Thymus (tissue), 11 donors: ENCODE measurements around the gene REC114. TPM values are rescaled to one million over a fixed set of nuclear protein-coding genes. Genes with fewer than 3 reads are reported as not detected.
"Not testable (repeated sequence)": the region's sequence is repeated elsewhere in the genome, so short reads cannot be mapped to it uniquely, and the experiment has no call there.

Source experiments
- DNase-seq, 9 donors: peaks; one replicate each; pipeline ENCODE4 v3.0.0-alpha.2; 2013; ENCODE audit warnings: low spot score in 9 of 9, low read depth in 6 of 9, missing footprints in 1 of 9
- H3K27ac ChIP-seq, 2 donors: one replicate each; pipeline ENCODE4 v1.5.1; 2013; ENCODE audit warnings: control low read depth in 1 of 2, low read depth in 1 of 2, low read length in 1 of 2, mild to moderate bottlenecking in 1 of 2, moderate library complexity in 1 of 2
- H3K27me3 ChIP-seq, 2 donors: one replicate each; pipeline ENCODE4 v1.5.1; 2013; ENCODE audit warnings: low read length in 1 of 2; ENCODE audit not compliant: control insufficient read depth in 2 of 2, insufficient read depth in 1 of 2
- H3K36me3 ChIP-seq, 2 donors: one replicate each; pipeline ENCODE4 v1.5.1; 2013; ENCODE audit warnings: low read length in 1 of 2, mild to moderate bottlenecking in 1 of 2, moderate library complexity in 1 of 2; ENCODE audit not compliant: control insufficient read depth in 2 of 2, insufficient read depth in 2 of 2
- H3K4me1 ChIP-seq, 2 donors: one replicate each; pipeline ENCODE4 v1.5.1; 2013; ENCODE audit warnings: low read length in 2 of 2; ENCODE audit not compliant: control insufficient read depth in 2 of 2, insufficient read depth in 2 of 2
- H3K4me3 ChIP-seq, 2 donors: one replicate each; pipeline ENCODE4 v1.5.1; 2013; ENCODE audit warnings: low read length in 2 of 2, control low read depth in 1 of 2, mild to moderate bottlenecking in 1 of 2
- H3K9me3 ChIP-seq, 2 donors: one replicate each; pipeline ENCODE4 v1.5.1; 2013; ENCODE audit warnings: low read length in 1 of 2, mild to moderate bottlenecking in 1 of 2; ENCODE audit not compliant: control insufficient read depth in 2 of 2, insufficient read depth in 1 of 2
- WGBS: extraction: QIAGEN DNeasy Blood & Tissue Kit; methylation state at CpG from one replicate; pipeline ENCODE4 v1.1.7; 2013; 5-methylcytosine and 5-hydroxymethylcytosine counted together
- polyA plus RNA-seq: library from polyadenylated mRNA; stranded (reverse); fragments of 200-250 nt; gene quantifications from one replicate; pipeline ENCODE4 v1.2.3, GENCODE V29; 2013
- total RNA-seq: library from RNA; stranded (reverse); fragments of 120-200 nt; gene quantifications from one replicate; pipeline ENCODE4 v1.2.4, GENCODE V29; 2013
- donor health status: healthy.

The REC114 gene
- total and polyA plus RNA-seq, 2 donors, result 0.07 to 0.09 TPM

DNA sequence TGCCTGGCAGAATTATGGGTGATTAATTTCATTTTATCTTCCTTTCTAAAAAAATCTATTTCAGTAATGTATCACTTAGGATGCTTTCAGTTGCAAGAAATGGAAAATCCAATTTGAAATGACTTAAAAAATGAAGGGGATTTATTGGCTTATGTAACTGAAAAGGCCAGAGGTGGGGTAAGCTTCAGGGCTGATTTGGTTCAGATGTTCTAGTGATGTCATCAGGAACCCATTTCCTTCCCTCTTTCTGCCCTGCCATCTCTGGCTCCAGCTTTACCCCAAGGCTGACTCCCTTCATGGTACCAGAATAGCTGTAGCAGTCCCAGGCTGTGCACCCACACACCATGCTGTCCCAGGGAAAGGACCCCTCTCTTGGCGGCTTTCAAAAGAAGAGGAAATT lies 18.5 kb upstream of the REC114 start:
- no peaks in the 10 kb centered on the region for H3K36me3 ChIP-seq
- H3K9me3 ChIP-seq, result no peaks in the 10 kb centered on the region
- 98% methylated on average over 1 of the region's 1 CpG for WGBS
- H3K4me3 ChIP-seq, result no peak overlapping the region
- peaks cover 0 to 3% of the 10 kb centered on the region in 2 donors for H3K27me3 ChIP-seq
- H3K4me1 ChIP-seq, result no peaks in the 10 kb centered on the region
- no peak overlapping the region for H3K27ac ChIP-seq
- DNase-seq, result no peak

DNA sequence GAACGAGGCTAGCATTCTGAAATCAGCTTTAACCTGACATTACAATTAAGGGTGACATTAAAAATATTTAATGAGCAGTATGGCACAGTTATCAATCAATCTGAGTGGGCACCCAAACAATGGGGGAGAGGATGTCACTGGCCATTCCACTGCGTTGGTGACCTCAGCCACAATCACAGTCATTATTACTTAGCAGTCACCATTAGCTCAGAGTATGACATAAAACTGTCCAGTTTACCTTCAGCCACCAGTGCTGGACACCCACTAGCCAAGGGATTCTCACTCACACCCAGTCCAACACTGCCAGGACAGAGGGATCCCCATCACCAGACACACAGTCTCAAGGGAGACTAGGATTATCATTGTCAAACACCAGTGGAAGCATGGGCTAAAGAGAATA lies 17.5 kb upstream of the REC114 start:
- no peaks in the 10 kb centered on the region for H3K9me3 ChIP-seq
- 77% methylated on average over 2 of the region's 2 CpGs for WGBS
- peaks cover 0 to 3% of the 10 kb centered on the region in 2 donors for H3K27me3 ChIP-seq
- H3K4me3 ChIP-seq, result no peak overlapping the region
- no peak overlapping the region for H3K27ac ChIP-seq
- no peak for DNase-seq
- no peaks in the 10 kb centered on the region for H3K4me1 ChIP-seq
- no peaks in the 10 kb centered on the region for H3K36me3 ChIP-seq

DNA sequence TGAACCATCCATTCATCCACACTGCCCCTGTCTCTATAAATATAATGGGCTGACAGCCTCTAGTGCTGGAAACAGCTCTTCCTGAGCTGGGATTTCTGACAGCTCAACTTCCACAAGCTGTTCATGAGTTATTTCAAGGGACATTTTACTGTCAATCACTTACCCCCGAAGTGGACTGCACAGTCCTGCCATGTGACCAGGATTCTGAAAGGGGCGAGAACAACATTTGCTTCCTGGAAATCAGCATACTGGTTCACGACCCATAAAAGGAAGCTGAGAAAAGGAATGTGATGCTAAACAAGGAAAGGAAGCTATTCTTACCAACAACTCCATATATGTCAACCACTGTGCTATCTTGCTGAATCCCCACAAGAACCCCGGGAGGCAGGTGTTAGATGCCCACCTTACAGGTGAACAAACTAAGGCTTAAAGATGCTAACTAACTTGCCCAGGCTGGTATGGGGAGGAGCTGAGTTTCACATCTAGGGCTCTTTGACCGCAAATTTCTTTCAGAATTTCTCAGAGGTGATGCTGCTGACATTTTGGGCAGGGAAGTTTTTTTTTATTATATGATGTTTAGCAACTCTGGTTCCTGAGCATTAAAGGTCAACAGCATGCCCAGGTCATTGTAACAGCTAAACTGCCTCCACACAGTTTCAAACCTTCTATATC lies 16.5 kb upstream of the REC114 start:
- H3K36me3 ChIP-seq, result no peaks in the 10 kb centered on the region
- DNase-seq, result no peak
- H3K27ac ChIP-seq, result no peak overlapping the region
- H3K4me3 ChIP-seq, result no peak overlapping the region
- WGBS, result 45% methylated on average over 5 of the region's 5 CpGs
- H3K9me3 ChIP-seq, result no peaks in the 10 kb centered on the region
- peaks cover 0 to 3% of the 10 kb centered on the region in 2 donors for H3K27me3 ChIP-seq
- H3K4me1 ChIP-seq, result no peaks in the 10 kb centered on the region

DNA sequence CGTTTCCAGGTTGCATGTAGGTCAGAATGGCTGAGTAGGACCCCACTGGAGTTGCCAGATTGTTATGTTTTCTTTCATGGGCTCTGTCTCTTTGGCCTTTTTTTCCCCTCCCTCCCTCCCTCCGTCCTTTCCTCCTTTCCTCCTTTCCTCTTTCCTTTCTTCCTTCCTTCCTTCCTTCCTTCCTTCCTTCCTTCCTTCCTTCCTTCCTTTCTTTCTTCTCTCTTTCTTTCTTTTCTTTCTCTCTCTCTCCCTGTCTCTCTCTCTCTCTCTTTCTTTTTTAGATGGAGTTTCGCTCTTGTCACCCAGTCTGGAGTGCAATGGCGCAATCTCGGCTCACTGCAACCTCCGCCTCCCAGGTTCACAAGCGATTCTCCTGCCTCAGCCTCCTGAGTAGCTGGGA lies 11.6 kb upstream of the REC114 start:
- H3K27me3 ChIP-seq, H3K4me3 ChIP-seq, DNase-seq, H3K9me3 ChIP-seq, H3K27ac ChIP-seq, H3K4me1 ChIP-seq, H3K36me3 ChIP-seq: not testable (repeated sequence)
- 88% methylated on average over 7 of the region's 7 CpGs for WGBS

DNA sequence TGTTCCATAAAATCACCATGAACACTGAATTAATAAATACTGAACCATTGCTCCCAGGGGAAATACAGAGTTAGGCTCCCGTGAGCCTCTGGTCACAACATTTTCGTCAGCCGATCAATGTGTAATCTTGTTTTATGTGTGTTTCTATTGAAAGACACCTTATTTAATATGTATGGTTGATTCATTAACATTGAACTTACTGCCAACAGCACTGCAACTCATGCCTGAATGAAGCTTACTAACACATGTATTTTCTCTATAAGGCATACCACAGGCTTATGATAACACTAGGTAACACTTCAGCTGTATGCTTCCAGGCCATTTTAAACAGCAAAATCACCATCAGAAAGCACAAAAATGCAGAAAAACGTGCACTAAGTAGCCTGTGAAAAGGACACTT lies 9.1 kb upstream of the REC114 start:
- no peak for DNase-seq
- no peaks in the 10 kb centered on the region for H3K9me3 ChIP-seq
- WGBS, result 87% methylated on average over 4 of the region's 4 CpGs
- no peaks in the 10 kb centered on the region for H3K27me3 ChIP-seq
- H3K36me3 ChIP-seq, result no peaks in the 10 kb centered on the region
- no peaks in the 10 kb centered on the region for H3K4me1 ChIP-seq
- no peak overlapping the region for H3K4me3 ChIP-seq
- no peak overlapping the region for H3K27ac ChIP-seq

DNA sequence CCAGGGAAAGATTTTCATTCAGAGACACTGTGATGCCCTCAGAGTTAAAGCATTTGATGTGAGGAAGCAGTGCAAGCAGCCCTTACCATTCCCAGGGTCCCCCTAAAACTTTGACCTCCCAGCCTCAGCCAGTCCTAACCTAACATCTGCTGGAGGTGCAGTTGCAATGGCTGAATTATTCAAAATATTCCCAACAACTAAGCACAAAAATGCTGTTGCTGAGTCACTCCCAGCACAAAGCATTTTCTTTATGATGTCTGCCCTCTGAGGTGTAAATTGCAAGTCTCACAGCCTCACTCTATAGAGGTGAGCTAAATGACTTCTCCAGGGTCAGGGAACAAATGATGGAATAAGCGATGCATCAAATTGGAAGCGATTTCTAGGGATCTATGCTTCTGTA lies 6.4 kb upstream of the REC114 start:
- Histone ChIP-seq H3K9me3 (no peaks in the 10 kb centered on the region), H3K27ac (no peak overlapping the region), H3K27me3 (no peaks in the 10 kb centered on the region), H3K4me1 (no peaks in the 10 kb centered on the region), H3K36me3 (no peaks in the 10 kb centered on the region), H3K4me3 (no peak overlapping the region)
- WGBS, result 91% methylated on average over 2 of the region's 2 CpGs
- no peak for DNase-seq

DNA sequence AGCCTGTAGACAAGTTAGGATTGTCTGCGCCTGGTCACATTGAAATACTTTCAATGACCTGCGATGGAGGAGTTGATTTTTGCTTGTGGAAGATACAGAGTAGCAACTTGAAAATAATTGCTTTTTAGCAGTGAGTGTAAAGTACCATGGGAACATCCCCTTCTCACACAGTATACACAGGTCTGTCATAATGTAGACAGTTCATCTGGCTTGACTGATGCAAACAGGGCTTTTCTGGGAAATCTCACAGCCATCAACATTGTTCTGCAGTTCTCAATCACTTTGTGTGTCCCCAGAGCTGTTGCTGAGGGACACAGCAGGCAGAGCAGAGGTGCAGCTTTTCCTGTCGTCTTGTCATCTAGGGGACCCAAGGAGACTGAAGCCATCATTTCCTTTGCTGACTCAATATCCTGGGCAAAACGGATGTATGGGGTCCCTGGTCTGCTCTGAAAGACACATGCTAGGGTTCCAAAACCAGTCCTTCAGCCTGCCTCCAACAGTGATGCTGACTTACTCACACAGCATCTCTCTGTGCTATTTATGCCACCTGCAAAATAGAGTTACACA lies 5.3 kb upstream of the REC114 start:
- no peak overlapping the region for H3K27ac ChIP-seq
- no peak for DNase-seq
- no peaks in the 10 kb centered on the region for H3K9me3 ChIP-seq
- no peak overlapping the region for H3K4me3 ChIP-seq
- H3K4me1 ChIP-seq, result no peaks in the 10 kb centered on the region
- H3K27me3 ChIP-seq, result no peaks in the 10 kb centered on the region
- no peaks in the 10 kb centered on the region for H3K36me3 ChIP-seq
- WGBS, result 54% methylated on average over 4 of the region's 4 CpGs

DNA sequence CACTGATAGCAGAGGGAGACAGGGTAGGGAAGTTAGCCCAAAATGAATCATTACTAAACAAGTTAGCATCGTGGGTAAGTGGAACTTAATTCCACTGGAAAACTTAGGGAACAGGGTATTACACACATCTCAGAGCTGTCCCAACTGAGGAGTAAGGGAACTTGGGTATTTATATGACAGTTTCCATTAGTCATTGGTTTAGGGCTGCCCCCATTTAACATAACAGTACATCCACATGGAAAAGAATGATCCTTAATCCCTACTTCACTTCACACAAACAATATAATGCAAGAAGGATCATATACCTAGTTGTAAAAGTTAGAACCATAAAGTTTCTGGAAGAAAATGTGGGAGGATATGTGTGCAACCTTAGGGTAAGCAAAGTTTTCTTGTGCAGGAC lies 4.3 kb upstream of the REC114 start:
- no peak overlapping the region for H3K4me3 ChIP-seq
- no peaks in the 10 kb centered on the region for H3K9me3 ChIP-seq
- no peaks in the 10 kb centered on the region for H3K36me3 ChIP-seq
- 64% methylated on average over 1 of the region's 1 CpG for WGBS
- DNase-seq, result no peak
- no peak overlapping the region for H3K27ac ChIP-seq
- no peaks in the 10 kb centered on the region for H3K27me3 ChIP-seq
- no peaks in the 10 kb centered on the region for H3K4me1 ChIP-seq

DNA sequence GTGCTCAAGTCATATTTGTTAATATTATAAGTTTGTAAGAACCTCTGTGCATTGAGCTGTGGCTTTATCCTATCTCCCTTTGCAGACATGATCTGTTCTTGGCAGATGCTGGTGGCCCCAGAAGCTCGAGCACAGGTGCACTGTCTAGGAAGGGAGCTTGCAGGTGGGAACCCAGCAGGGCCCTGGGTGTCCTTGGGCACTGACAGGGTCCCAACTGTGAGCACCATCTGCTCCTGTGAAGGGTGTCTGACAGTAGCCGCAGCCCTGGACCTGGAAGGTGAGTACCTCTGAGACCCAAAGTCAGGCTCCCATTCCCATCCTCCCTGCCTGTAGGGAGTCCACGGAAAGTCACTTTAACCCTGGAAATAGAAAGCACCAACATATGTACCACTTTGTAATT lies 2.4 kb upstream of the REC114 start:
- DNase-seq, result no peak
- H3K4me3 ChIP-seq, result no peak overlapping the region
- H3K36me3 ChIP-seq, result no peaks in the 10 kb centered on the region
- no peaks in the 10 kb centered on the region for H3K9me3 ChIP-seq
- no peaks in the 10 kb centered on the region for H3K27me3 ChIP-seq
- no peaks in the 10 kb centered on the region for H3K4me1 ChIP-seq
- WGBS, result 90% methylated on average over 3 of the region's 3 CpGs
- no peak overlapping the region for H3K27ac ChIP-seq
